ENCODE results near the gene RAN.
"Not testable (repeated sequence)": the region's sequence is repeated elsewhere in the genome, so short reads cannot be mapped to it uniquely, and the experiment has no call there.

The RAN gene

DNA sequence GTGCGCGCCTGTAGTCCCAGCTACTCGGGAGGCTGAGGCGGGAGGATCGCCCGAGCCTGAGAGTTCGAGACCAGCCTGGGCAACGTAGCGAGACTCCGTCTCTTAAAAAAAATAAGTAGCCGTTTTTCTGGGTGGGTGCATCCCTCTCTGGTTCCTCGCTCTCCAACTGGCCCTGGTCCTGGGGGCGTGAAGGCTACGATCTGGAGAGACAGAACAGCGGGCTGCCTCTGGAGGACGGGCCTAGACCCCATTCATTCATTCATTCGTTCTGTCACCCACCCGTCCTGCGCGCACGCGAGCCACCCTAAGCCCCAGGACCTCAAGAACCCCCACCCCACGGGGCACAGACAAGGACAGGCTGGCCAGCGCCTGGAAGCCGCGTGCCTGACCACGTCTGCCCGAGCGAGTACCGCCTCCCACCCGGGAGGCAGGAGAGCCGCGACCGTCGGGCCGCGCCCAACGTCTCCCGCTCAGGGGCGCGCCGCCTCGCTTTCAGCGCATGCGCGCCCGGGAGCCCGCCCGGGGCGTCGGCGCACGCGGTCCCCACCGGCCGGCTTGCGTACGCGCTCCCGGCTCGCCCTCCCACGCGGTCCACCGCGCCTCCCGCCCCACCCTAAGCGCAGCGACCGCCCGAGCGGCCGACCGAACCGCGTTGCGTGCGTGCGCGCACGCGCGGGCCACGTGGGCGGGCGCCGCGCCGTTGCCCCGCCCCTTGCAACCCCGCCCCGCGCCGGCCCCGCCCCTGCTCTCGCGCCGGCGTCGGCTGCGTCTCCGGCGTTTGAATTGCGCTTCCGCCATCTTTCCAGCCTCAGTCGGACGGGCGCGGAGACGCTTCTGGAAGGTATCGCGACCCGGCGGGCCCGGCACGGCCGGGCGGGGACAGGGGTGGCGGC lies at the start of gene RAN:
Gene RAN, plus strand, starts transcription at position 781 of the 893 bp plus-strand sequence. CDS start 528 bp downstream, outside the sequence.
- peak; percentile 80 to 84 for DNase-seq

DNA sequence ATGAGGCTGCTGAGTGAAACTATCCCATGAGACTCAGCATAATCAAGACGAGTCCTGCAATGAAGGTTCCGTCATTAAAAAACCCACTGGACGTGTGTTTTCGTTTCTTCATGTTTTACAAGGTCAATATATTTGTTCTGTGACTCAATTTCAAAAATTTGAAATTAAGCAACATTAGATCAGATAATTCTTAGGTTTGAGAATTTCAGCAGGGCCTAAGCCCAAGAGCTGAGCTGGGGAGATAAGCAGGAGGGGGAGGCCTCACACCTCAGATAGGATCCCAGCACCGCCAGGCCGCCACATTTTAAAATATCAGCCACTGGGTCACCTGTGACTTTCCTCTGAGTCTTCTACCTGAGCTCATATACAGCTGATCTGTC lies 46.1 kb upstream of the RAN start:
- DNase-seq, result no peak

DNA sequence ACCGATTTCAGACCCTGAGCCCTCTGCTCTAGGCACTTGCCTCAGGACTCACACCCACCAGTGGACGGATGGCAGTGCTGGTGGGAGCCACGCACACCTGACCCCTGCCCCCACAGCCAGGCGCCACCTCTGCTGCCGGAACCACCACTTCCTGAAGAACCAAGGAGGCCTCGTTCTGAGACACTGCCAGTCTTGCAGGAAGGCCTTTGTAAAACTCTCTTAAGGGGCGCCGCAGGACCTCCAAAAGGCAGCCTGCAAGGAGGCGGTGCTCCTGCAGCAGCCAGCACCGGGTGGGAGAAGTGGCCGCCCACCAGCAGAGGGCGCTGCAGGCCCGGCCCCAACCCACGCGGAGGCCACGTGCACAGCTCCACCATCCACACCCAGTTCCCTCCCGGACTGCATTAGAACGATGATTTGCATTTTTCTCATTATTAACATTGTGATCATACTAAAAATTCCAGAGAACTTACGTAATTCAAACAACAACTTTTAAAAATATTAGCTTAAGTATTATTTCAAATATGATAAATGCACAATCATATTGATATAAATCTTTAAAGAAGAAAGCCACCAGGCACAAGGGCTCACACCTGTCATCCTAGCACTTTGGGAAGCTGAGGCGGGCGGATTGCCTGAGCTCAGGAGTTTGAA lies 45.6 kb upstream of the RAN start:
- DNase-seq, result peak; percentile 16 to 18

DNA sequence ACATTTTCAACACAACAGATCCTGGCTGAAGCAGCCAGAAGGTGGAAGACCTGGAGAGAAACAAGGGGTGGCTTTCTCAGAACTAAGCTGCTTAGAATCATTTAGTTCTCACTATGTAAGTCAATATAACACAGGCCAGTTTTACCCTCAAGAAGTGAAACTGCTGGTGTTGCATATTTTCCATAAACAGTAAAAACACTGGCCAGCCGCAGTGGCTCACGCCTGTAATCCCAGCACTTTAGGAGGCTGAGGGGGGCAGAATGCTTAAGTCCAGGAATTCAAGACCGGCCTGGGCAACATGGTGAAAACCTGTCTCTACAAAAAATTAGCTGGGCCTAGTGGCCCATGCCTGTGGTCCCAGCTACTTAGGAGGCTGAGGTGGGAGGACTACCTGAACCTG lies 44.4 kb upstream of the RAN start:
- DNase-seq, result no peak

DNA sequence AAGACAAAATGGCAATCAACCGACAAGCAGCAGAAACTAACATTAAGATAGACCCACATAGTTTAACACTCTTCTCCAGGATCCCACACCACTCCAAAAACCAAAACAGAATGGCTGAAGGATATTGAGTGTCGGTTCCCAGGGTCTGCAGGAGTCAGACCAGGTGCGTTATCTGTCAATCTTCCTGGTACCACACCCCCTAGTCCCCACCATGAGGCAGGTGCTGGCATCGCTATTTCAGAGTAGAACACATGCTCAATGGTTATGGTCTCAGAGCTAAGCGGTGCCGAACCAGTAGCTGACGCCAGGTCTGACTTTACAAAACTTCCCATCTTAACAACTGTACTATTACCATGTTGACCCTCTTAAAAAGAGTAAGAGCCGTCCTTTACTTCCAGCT lies 43.0 kb upstream of the RAN start:
- DNase-seq, result no peak

DNA sequence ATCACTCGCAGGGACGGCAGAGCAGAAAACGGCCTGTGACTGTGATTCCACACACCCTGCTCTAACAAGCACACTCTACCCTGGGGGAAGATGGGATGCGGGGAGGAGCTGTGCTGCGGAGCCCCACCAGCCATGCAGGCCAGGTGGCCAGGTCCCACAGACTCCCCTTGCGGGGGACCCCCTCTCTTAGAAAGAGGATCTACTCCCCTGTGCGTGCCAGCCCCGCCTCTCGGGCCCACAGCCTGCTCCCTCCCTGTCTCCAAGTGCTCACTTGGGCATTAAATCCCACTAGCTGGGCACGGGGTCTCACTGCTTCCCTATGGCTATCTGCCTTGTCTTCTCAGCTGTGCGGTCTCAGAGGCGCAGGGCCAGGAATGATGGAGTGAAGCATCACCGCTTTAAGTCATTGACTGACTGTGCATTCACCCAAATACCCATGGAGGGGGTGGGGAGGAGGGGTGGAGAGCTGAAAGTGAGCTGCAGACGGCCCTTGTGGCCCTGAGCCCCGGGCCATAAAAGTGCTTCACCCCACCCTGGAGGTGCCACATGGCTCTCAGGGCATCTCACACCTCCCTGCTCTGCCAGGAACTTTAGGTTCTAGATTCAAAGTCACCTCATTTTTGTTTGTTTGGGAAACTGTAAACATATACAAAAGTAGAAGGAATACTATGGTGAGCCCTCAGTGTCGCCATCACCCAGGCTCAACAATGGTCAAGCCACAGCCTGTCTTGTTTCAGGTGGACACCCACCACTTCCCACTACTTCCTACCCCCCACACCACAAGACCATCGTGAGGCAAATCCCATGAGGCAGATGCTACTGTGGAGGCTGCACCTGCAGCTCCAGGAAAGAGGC lies 42.2 kb upstream of the RAN start:
- no peak for DNase-seq

DNA sequence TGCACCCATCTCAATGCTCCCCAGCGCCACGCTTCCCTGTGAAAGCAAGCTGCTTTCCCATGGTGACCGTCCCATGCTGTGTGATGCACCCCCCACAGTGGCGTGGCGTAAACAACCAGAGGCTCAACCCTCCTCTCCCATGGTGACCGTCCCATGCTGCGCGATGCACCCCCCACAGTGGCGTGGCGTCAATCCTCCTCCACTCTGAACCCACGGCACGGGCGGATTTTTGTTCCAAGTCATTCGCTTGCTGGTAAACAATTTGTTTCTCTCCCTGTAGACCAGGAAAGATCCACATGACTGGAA lies 41.7 kb upstream of the RAN start:
- no peak for DNase-seq

DNA sequence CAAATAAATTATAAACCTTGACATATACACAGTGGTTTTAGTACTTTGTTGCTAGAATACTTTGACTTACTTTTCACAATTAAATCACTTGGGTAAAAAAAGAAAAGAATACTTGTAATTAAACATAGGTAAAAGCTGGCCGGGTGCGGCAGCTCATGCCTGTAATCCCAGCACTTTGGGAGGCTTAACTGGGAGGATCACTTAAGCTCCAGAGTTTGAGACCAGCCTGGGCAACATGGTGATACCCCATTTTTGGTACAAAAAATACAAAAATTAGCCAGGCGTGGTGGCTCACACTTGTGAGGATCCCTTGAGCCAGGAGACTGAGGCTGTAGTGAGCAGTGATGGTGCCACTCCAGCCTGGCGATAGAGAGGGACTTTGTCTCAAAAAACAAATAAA lies 40.6 kb upstream of the RAN start:
- no peak for DNase-seq

- DNase-seq, result no peak
Measured at GRCh38 chr12:130831876-130832405, 39.9 kb upstream of the RAN start.

DNA sequence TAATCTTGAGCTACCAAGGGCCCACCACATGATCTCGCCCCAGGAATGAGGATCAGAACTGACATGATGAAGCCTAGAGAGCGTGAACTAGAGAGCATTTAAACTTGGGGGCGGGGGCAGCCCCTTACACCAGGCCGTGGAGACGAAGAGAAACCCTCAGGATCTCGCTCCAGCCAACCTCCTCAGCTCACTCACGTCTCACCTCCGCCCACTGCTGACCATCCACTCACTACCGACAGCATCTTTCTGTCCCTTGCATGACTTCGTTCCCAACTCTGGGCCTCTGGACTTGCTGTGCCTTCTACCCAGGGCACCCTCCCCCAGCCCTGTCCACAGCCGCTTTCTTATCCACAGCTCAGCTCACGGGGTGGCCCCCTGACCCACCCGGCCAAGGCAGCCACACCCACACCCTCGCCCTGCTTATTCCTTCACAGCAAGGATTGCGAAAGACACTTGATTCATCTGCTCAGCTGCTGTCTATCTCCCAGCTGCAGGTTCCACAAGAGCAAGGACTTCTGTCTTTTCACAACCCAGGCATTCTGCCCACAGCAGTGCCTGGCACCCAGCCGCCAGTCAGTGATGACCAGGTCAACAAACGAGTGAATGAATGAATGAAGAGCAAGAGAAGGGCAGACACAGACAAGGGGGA lies 39.2 kb upstream of the RAN start:
- peak; percentile 41 to 50 for DNase-seq

DNA sequence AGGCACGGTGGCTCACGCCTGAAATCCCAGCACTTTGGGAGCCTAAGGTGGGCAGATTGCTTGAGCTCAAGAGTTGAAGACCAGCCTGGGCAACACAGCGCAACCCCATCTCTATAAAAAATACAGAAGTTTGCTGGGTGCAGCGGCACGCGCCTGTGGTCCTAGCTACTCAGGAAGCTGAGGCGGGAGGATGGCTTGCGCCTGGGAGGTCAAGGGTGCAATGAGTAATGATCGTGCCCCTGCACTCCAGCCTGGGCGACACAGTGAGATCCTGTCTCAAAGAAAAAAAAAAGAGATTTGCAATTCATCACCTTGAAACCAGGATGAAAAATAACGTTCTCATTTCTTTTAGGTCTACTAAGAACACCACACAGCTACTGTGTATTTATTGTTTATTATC lies 36.9 kb upstream of the RAN start:
- DNase-seq, result peak; percentile 27 to 51

DNA sequence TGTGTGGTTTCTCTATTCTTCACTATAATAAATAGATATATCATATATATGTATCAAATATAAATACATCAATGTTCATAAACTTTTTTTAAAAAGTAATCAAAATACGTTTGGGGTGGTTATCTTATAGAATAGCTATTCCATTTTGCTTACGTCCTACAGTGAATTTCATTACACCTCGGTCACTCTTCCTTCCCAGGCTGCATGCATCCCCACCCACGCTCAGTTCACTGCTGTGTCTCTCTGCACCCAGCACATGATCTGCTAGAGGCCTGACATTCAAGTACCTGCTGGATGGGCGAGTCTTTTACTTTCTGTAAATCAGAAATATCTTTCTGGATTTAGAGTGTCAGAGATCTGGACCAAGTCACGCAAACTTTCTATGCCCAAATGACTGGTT lies 36.4 kb upstream of the RAN start:
- no peak for DNase-seq

DNA sequence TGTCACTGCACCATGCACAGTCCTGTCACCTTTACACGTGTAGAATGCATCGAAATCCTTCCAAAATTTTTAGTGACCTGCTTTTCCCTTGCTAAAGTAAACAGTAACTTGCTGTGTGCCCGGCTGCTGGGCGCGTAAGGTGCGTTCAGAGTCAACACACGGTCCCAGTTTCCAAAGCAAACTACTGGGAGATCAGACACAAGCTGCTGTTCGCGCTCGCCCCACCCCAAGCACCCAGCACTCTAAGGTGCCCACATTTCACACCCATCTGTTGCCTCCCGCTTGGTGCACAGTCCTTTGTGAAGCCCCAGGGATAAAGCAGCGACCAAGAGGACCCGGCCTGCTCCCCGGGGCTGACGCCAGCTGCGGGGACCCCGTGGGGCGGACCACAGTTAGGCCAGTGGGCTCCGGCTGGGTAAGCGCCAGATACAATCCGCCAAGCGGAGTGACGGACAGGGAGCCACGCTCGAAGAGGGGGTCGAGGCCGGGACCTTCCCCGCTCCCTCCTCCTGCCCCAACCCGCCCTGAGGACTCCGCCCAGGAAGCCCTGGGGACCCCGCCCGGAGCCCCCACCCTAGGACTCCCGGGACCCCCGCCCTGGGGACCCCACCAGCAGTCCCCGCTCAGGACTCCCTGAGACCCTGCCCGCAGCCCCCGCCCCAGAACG lies 33.4 kb upstream of the RAN start:
- peak; percentile 1 to 13 for DNase-seq

DNA sequence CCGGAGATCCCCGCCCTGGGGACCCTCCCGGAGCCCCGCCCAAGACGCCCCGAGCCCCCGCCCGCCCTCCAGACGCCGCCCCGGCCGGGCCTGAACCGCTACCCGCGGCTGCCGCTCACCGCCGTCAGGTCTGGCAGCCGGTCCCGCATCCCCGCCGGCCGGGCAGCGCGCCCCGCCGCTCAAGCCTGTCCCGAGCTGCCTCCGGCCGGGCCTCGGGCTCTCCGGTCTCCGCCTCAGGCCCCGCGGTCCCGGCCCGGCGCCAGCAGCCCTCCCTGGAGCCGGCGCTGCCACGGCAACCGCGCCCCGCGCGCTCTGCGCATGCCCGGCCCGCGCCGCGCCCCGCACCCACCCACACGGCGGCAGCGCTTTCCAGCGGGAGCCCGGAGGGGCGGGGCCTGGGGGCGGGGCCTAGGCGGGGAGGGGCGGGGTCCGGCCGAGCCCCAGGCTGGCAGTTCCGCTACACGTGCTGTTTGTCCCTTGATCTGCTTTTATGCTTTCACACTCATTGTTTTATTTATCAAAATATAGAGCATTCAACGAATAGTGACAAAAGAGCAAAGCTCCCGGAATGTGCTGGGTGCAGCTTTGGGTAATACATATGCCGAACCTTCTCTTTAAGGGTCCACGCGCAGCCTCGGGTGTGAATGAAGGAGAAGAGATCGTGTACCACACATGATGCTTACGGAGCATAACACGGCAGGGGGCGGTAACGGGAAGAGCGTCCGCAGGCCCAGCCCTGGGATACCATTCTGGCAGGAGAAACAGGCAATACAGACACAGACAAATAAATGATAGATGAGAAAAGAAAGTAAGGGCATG lies 32.7 kb upstream of the RAN start, which contains the start of gene STX2:
Gene STX2, minus strand, starts transcription at position 300 of the 819 bp plus-strand sequence. Its CDS starts 151 bp downstream, at position 149.
- peak; percentile 78 to 82 for DNase-seq

DNA sequence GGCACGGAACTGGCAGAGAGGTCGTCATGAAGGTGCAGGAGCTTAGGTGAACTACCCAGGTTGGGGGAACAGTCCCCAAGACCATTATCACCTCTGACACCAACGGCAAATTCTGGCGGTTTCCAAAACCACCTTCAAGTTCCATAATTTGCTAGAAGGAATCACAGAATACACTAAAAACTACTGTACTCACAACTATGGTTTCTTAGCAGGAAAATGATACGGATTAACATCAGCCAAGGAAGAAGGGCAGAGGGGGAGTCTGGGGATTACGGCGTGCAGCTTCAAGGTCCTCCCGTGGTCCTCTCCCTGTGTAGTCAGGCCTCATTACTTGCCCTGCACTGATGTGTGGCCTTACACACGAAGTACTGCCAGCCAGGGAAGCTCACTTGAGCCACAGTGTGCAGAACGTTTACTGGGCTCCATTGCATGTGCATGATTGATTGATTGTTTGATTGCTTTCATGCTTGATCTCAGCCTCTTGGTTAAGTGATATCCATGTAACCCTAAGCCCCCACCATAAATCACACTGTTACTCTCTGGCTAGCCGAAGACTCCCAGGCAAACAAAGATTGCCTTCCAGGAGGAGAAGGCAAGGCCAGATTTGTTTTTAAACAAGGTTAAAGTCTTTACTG lies 32.0 kb upstream of the RAN start:
- no peak for DNase-seq

DNA sequence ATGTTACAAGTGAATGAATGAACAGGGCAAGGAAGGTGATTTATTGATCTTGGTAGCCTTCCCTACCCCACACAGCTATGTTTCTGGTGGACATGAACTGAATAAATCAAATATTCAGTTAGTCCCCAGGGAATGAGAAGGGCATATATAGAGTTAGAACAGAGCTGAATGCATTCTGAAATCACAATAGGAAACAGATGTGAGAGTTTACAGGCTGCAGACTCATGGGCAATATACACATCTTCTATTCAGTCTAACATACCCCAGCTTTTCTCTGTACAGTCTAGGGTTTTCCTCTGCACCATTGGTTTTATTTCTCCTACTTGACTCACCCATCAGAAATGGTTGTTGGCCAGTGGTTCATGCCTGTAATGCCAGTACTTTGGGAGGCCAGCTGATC lies 25.5 kb upstream of the RAN start:
- no peak for DNase-seq

DNA sequence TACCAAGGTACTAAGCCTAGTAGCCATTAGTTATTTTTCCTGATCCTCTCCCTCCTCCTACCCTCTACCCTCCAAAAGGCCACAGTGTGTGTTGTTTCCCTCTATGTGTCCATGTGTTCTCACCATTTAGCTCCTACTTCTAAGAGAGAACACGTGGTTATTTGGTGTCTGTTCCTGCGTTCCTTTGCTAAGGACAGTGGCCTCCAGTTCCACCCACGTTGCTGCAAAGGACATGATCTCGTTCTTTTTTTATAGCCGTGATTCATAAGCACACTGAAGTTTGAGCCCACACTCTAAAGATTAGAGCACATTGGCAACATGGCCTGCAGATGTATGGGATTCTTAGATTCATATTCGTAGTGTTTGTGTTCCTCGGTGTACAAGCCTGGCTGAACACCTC lies 24.8 kb upstream of the RAN start:
- no peak for DNase-seq

DNA sequence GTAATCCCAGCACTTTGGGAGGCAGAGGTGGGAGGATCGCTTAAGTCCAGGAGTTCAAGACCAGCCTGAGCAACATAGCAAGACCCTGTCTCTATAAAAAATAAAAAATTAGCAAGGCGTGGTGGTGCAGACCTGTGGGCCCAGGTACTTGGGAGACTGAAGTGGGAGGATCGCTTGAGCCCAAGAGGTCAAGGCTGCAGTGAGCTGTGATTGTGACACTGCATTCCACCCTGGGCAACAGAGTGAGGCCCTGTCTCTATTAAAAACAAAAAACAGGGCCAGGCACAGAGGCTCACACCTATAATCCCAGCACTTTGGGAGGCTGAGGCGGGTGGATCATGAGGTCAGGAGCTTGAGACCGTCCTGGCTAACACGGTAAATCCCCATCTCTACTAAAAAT lies 23.8 kb upstream of the RAN start:
- DNase-seq, result not testable (repeated sequence)

GRCh38 chr12:130848785-130849305 lies 23.0 kb upstream of the RAN start:
- DNase-seq, result not testable (repeated sequence)

Data from AML-193 (cell line).